Stomach (tissue), 9 donors: ENCODE results near the gene POC1A. TPM values are rescaled to one million over a fixed set of nuclear protein-coding genes. Genes with fewer than 3 reads are reported as not detected.

Source experiments
- DNase-seq, 2 donors: peaks; one replicate each; pipeline versions ENCODE4 v3.0.0 to v3.0.0-alpha.2; 2013 to 2019
- H3K27ac ChIP-seq, 5 donors: fragments of 200-600 bp in 4 of 5; sonication (generic) in 4 of 5; one replicate each; pipeline ENCODE4 v1.5.1; 2013 to 2019; ENCODE audit warnings: mild to moderate bottlenecking in 1 of 5, moderate library complexity in 1 of 5
- H3K27me3 ChIP-seq, 3 donors: fragments of 200-600 bp; sonication (generic); one replicate each; pipeline ENCODE4 v1.5.1; 2017 to 2019; ENCODE audit warnings: mixed run types in 1 of 3
- H3K36me3 ChIP-seq, 4 donors: fragments of 200-600 bp; sonication (generic); 1 replicate in 3 of 4; 2 replicates in 1 of 4; pipeline ENCODE4 v1.5.1; 2016 to 2019
- H3K4me1 ChIP-seq, 4 donors: fragments of 200-600 bp; sonication (generic); one replicate each; pipeline ENCODE4 v1.5.1; 2016 to 2019
- H3K4me3 ChIP-seq, 4 donors: fragments of 200-600 bp; sonication (generic) in 3 of 4; one replicate each; pipeline ENCODE4 v1.5.1; 2016 to 2019; ENCODE audit warnings: mild to moderate bottlenecking in 1 of 4
- H3K9me3 ChIP-seq, 4 donors: fragments of 200-600 bp; sonication (generic); one replicate each; pipeline ENCODE4 v1.5.1; 2016 to 2019
- EP300 ChIP-seq: sonication (generic); formaldehyde crosslinking; IDR thresholded peaks from one replicate; pipeline ENCODE4 v1.6.1; 2017; ENCODE audit warnings: antibody characterized with exemption
- POLR2A ChIP-seq, 4 donors: fragments of 450-650 bp; IDR thresholded peaks; one replicate each; pipeline ENCODE4 v1.6.1; 2016; ENCODE audit warnings: antibody characterized with exemption in 4 of 4, control low read depth in 2 of 4, mild to moderate bottlenecking in 1 of 4, moderate library complexity in 1 of 4
- POLR2AphosphoS5 ChIP-seq, 3 donors: sonication (generic); formaldehyde crosslinking; IDR thresholded peaks; one replicate each; pipeline ENCODE4 v1.6.1; 2016; ENCODE audit warnings: antibody characterized with exemption in 3 of 3
- WGBS, 5 donors: extraction: QIAGEN DNeasy Blood & Tissue Kit in 3 of 5; methylation state at CpG; one replicate each; pipeline versions ENCODE4 v1.1.5 to v1.1.7; 2013 to 2018; 5-methylcytosine and 5-hydroxymethylcytosine counted together
- intact Hi-C: fragments of 100-400 bp; cut with DNase I; formaldehyde crosslinking; loops from one replicate; pipeline ENCODE4 v1.15.1; 2023; ENCODE audit warnings: low total_unique reads
- polyA plus RNA-seq, 3 donors: library from polyadenylated mRNA; stranded (reverse); fragments of 200-250 nt; gene quantifications; one replicate each; pipeline ENCODE4 v1.2.3, GENCODE V29; 2013
- total RNA-seq, 5 donors: library from RNA; depleted of rRNA; stranded (reverse); fragments of >200 nt; gene quantifications; one replicate each; pipeline versions ENCODE4 v1.1.0 to v1.2.3, GENCODE V29; 2014 to 2016
- TF ChIP-seq, protein P1 (sequence below), 7 experiments: fragments of 450-650 bp in 4 of 7; fragments of 200-600 bp in 3 of 7; sonication (generic) in 3 of 7; IDR thresholded peaks; one replicate each; pipeline ENCODE4 v1.5.1; 2016 to 2019; ENCODE audit warnings: antibody characterized with exemption in 7 of 7, control low read depth in 2 of 7, mild to moderate bottlenecking in 1 of 7
- donor health status: healthy with polysubstance abuse.
- donor health status: Bipolar disorder and iron deficiency.
- donor health status: healthy.

The POC1A gene
- total and polyA plus RNA-seq, 8 donors: 1.8 to 23.2 (median 3.5) TPM; not detected in 1

DNA sequence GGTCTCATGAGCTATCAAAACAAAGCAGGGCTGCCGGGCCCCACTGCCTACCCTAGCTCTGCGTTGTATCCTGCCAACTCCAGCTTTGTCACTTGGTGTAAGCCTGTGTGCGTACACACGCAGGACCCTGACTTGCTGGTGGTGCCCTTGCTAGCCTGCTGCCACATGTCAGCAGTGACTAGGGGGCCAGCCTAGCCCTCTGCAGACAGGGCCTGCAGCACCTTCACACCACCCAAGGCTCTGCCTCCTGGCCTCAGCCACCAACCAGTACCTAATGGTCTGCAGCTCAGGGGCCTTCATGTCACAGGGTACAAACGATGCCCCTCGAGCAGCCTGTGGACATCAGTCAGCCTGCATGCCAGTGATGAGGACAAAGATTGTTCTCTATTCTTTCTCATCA is 67.8 kb downstream of the POC1A start:
- Histone ChIP-seq H3K4me1 (peaks cover 0 to 34% (median 5%) of the 10 kb centered on the region in 4 donors), H3K27ac (no peak overlapping the region), H3K36me3 (no peaks in the 10 kb centered on the region), H3K4me3 (no peak overlapping the region), H3K27me3 (no peaks in the 10 kb centered on the region), H3K9me3 (no peaks in the 10 kb centered on the region)
- WGBS, 5 donors: 90 to 100% (median 96%) methylated on average over 3 to 6 of the region's 6 CpGs
- TF ChIP-seq POLR2A (IDR thresholded peaks at IDR 0.05) (no peak), EP300 (no peak), POLR2AphosphoS5 (IDR thresholded peaks at IDR 0.05) (no peak)
- TF ChIP-seq, protein P1, sequence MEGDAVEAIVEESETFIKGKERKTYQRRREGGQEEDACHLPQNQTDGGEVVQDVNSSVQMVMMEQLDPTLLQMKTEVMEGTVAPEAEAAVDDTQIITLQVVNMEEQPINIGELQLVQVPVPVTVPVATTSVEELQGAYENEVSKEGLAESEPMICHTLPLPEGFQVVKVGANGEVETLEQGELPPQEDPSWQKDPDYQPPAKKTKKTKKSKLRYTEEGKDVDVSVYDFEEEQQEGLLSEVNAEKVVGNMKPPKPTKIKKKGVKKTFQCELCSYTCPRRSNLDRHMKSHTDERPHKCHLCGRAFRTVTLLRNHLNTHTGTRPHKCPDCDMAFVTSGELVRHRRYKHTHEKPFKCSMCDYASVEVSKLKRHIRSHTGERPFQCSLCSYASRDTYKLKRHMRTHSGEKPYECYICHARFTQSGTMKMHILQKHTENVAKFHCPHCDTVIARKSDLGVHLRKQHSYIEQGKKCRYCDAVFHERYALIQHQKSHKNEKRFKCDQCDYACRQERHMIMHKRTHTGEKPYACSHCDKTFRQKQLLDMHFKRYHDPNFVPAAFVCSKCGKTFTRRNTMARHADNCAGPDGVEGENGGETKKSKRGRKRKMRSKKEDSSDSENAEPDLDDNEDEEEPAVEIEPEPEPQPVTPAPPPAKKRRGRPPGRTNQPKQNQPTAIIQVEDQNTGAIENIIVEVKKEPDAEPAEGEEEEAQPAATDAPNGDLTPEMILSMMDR (IDR thresholded peaks at IDR 0.05): no peak
- DNase-seq: no peak
- intact Hi-C loops: no loop called here

DNA sequence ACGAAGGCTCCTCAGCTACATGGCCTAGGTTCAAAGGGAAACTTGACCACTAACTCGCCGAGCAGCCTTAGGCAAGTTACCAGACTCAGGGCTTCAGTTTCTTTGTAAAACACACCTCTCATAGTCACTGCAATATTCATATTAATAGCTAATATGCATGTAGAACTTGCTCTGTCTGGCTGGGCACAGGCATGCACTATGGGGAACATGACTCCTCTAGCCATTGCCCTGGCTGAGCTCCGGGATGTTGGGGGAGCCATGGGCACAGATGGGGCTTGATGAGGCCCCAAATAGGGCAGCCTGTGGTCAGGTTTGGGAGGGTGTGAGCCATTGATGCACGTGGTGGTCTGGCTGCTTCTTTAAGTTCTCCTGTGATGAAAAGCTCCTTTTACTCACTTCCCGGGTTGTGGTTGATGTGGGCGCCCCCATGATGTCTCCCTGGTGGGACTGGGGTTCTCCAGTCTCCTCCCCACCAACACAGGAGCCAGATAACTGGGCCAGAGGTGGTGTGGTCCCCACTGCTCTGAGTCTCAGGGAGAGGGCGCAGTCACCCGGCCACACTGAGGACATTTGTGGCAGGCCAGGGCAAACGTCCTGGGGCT is 68.4 kb downstream of the POC1A start:
- no peaks in the 10 kb centered on the region for H3K36me3 ChIP-seq
- WGBS, 5 donors: 78 to 89% (median 87%) methylated on average over 10 of the region's 10 CpGs

DNA sequence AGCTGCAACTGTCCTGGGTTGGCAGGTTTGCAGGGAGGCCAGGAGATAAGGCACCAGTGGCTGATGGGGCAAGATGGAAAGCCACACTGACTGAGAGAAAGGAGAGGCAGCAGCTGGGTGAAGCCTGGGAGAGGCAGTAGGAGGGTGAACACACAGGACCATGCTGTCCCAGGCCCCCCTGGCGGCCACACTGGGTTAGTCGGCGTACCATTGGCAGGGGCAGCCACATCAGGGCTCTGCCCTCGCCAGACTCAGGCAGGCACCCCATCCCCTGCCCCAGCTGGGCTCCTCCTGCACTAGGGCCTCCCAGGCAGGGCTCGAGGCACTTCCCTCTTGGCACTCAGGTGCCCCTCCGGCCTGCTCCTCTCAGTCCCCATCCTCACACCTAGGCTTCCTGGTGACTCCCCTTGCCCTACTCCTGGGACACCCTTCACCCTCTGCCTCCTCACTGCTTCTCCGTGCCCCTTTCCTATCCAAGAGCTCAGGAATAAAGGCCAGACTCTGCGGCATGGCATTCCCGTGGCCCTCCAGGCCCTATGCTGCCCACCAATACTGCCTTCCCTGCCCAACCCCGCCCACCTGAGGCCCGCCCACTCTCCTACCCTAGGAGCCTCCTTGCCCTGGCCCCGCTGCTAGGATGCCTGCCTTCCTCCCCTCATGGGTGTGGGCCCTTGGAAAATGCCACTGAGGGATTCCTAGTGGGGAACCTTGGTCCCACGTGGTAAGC is 69.1 kb downstream of the POC1A start:
- H3K27ac ChIP-seq: no peak overlapping the region
- no peaks in the 10 kb centered on the region for H3K27me3 ChIP-seq
- H3K4me1 ChIP-seq: peaks cover 0 to 27% (median 8%) of the 10 kb centered on the region in 4 donors
- H3K9me3 ChIP-seq: no peaks in the 10 kb centered on the region
- intact Hi-C loops: no loop called here
- no peaks in the 10 kb centered on the region for H3K36me3 ChIP-seq
- no peak for TF ChIP-seq POLR2AphosphoS5 (IDR thresholded peaks at IDR 0.05)
- TF ChIP-seq POLR2A (IDR thresholded peaks at IDR 0.05): no peak
- no peak for TF ChIP-seq EP300
- TF ChIP-seq, protein P1 (IDR thresholded peaks at IDR 0.05): no peak
- H3K4me3 ChIP-seq: no peak overlapping the region
- 90 to 92% (median 90%) methylated on average over 13 of the region's 13 CpGs for WGBS, 5 donors
- no peak for DNase-seq

More for the DNA sequence above, 68.4 kb downstream of the POC1A start:
- TF ChIP-seq POLR2AphosphoS5 (IDR thresholded peaks at IDR 0.05) (no peak), EP300 (no peak), POLR2A (IDR thresholded peaks at IDR 0.05) (no peak)
- TF ChIP-seq, protein P1 (IDR thresholded peaks at IDR 0.05): no peak
- Histone ChIP-seq H3K9me3 (no peaks in the 10 kb centered on the region), H3K4me1 (peaks cover 0 to 33% (median 8%) of the 10 kb centered on the region in 4 donors), H3K27ac (no peak overlapping the region), H3K4me3 (no peak overlapping the region), H3K27me3 (no peaks in the 10 kb centered on the region)
- intact Hi-C loops: no loop called here
- DNase-seq: no peak

DNA sequence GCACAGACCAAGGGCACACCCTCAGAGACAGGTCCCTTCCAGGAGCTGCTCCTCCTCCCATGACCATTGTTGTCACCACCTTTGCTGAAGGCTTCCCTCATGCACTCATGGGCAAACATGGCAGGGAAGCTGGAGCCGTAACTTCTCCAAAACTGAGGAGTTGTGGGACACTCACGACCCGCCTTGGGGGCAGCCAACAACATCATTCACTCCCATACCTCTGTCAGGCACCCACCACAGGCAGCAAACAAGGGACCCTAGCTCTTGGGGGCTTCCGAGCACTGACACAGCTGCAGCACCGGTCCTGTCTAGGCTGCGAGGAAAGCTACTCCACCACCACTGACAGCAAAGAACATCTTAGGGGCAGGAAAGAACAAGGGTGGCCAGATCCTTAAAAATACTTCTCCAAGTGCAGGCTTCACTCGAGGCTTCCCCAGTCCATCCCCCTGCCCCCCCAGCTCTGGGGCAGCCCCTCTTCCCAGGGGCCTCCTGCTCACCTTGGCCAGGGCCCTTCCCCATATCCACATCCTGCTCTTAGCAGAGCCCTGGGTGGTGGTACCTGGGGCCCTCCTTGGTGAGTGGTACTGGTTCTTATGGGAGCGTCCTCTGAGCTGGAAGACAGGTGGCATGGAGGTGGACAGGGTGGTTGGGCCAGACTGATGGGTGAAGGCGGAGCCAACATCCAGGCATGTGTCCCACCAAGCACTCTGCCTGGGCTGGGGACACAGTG is 69.8 kb downstream of the POC1A start:
- no peak for DNase-seq
- Histone ChIP-seq H3K27ac (no peak overlapping the region), H3K9me3 (no peaks in the 10 kb centered on the region), H3K4me3 (no peak overlapping the region), H3K4me1 (peaks cover 0 to 23% (median 8%) of the 10 kb centered on the region in 4 donors), H3K36me3 (no peaks in the 10 kb centered on the region), H3K27me3 (no peaks in the 10 kb centered on the region)
- no peak for TF ChIP-seq EP300
- TF ChIP-seq, protein P1 (IDR thresholded peaks at IDR 0.05): no peak
- TF ChIP-seq POLR2A (IDR thresholded peaks at IDR 0.05): no peak
- no peak for TF ChIP-seq POLR2AphosphoS5 (IDR thresholded peaks at IDR 0.05)
- intact Hi-C loops: no loop called here
- 96 to 99% (median 97%) methylated on average over 8 to 9 of the region's 9 CpGs for WGBS, 5 donors
